HG02885 (cell line): ENCODE data around the gene ANKRD34A.

ENCODE experiments used
- ATAC-seq: cut with Tn5 transposase; IDR thresholded peaks from one replicate; pipeline ENCODE4 v1.9.1; 2021; ENCODE audit warnings: mild to moderate bottlenecking; ENCODE audit not compliant: unreplicated experiment, poor library complexity

ANKRD34A gene

GRCh38 chr1:145991735-145992412 lies 27.5 kb upstream of the ANKRD34A start:
- ATAC-seq, result no peak

GRCh38 chr1:145990249-145990855 lies 26.0 kb upstream of the ANKRD34A start:
- no peak for ATAC-seq

GRCh38 chr1:145988773-145989172 lies 24.4 kb upstream of the ANKRD34A start:
- ATAC-seq, result no peak

- ATAC-seq, result no peak
Observed at GRCh38 chr1:145987926-145988325, 23.6 kb upstream of the ANKRD34A start.

GRCh38 chr1:145986551-145986950 lies 22.2 kb upstream of the ANKRD34A start:
- ATAC-seq, result no peak

GRCh38 chr1:145985502-145986439 lies 21.4 kb upstream of the ANKRD34A start:
- ATAC-seq, result no peak

GRCh38 chr1:145985129-145985501 lies 20.7 kb upstream of the ANKRD34A start:
- no peak for ATAC-seq

GRCh38 chr1:145983960-145984830 lies 19.8 kb upstream of the ANKRD34A start:
- ATAC-seq, result no peak

- no peak for ATAC-seq
Observed at GRCh38 chr1:145983206-145983675, 18.9 kb upstream of the ANKRD34A start.

- no peak for ATAC-seq
Observed at GRCh38 chr1:145982010-145982723, 17.8 kb upstream of the ANKRD34A start.

- no peak for ATAC-seq
Observed at GRCh38 chr1:145980457-145980994, 16.2 kb upstream of the ANKRD34A start.

GRCh38 chr1:145979746-145980456 lies 15.5 kb upstream of the ANKRD34A start:
- no peak for ATAC-seq

- peak; percentile 89 for ATAC-seq
Observed at GRCh38 chr1:145978854-145979745, 14.7 kb upstream of the ANKRD34A start.

- no peak for ATAC-seq
Observed at GRCh38 chr1:145978471-145978853, 14.1 kb upstream of the ANKRD34A start.

GRCh38 chr1:145977486-145978470 lies 13.4 kb upstream of the ANKRD34A start:
- ATAC-seq, result peak; percentile 34

GRCh38 chr1:145977016-145977415 lies 12.6 kb upstream of the ANKRD34A start:
- ATAC-seq, result no peak
